ENCODE measurements around the gene SLC29A1. TPM values are rescaled to one million over a fixed set of nuclear protein-coding genes. Genes with fewer than 3 reads are reported as not detected.
A peak's percentile ranks its signal among the peaks of the same experiment; 100 is the strongest.

SLC29A1 gene
- total RNA-seq, 1 donor from 2014 or later: 59.8 TPM

DNA sequence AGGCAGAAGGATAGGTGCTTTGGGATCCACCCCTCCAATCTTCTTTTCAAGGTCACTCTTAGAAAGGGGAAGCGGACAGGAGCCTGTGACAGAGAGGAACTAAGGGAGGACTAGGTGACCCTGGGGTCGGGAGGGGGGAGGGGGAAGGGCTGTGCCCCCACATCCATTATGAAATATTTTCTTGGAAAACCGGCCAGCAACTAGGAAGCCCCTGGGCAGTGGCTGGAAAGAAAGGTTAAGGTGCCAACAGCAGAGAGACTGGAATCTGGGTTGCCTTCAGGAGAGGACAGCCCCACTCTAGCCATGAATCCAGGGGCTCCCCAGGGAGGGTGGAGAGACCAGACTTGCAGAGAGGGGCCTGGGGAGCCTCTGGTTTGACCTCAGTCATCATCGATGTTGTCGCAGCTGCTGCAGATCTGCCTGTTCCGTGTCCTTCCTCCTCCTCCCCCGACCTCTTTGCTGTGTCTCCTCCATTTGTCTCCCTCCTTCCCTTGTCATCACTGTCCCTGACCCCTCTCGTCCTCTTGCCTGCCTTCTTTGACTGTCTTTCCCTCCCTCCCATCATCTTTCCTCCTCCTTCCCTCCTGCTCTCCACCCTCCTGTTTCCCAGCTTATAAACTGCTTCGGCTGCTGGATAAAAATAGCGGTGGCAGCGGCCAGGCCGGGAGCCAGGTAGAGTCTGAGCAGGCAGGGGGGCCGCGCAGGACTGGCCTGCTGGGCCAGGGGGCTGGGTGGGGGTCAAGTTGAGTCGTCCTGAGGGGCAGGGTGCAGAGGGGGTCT, 3.2 kb downstream of the SLC29A1 start:
- Histone ChIP-seq H3K27ac (peak overlapping the region; percentile 11), H3K4me1 (peaks cover 37% of the 10 kb centered on the region), H3K9me3 (no peaks in the 10 kb centered on the region), H3K27me3 (no peaks in the 10 kb centered on the region), H3K4me3 (no peak overlapping the region), H3K36me3 (peaks cover 20% of the 10 kb centered on the region)
- ATAC-seq: no peak
- TF ChIP-seq CTCF (IDR thresholded peaks at IDR 0.05): no peak
- intact Hi-C loops (cut with DNase I): no loop called here
- DNase-seq: no peak

- ATAC-seq (no peak), DNase-seq (no peak)
- Histone ChIP-seq H3K9me3 (no peaks in the 10 kb centered on the region), H3K27me3 (no peaks in the 10 kb centered on the region), H3K36me3 (peaks cover 27% of the 10 kb centered on the region), H3K27ac (no peak overlapping the region), H3K4me3 (no peak overlapping the region), H3K4me1 (peaks cover 29% of the 10 kb centered on the region)
- intact Hi-C loops (cut with DNase I): no loop called here
- TF ChIP-seq CTCF (IDR thresholded peaks at IDR 0.05): no peak
These were observed 3.9 kb downstream of the SLC29A1 start for GRCh38 chr6:44227148-44227793.

DNA sequence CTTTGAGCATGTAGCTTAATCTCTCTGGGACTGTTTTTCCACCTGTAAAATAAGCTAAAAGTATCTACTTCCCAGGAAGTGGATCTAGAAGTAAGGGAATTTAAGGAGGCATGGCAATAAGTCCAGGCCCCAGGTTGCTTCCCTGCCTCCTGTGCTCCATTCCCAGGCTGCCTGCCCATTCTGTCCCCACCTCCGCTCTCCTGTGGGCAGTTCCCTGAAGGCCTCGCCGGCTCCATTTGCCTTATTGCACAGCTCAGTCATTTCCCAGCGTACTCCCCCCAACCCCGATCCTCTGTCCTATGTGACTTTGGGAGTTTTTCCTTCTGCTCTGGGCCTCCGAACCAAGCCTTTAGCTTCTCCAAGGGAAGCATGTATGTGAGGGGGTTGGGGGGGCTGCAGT, 4.6 kb downstream of the SLC29A1 start:
- H3K27ac ChIP-seq: no peak overlapping the region

DNA sequence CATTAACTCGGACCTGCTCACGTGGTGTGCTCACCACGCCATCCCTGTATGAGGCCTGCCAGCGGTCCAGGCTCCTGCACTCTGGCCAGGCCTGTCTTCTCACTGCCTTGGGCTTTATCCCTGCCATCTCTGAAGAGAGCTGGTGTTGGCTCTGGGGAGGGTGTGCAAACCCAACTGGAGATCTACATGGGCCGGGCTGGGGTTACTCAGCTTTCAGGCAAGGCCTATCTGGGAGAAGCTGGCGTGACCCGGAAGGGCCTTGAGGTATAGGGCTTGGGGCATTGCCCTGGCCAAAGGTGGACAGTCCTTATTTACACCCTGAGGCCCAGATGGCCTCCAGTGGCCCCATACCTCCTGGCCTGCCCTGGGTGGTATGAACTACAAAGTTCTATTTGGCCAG, 5.0 kb downstream of the SLC29A1 start:
- H3K27me3 ChIP-seq: no peaks in the 10 kb centered on the region
- ATAC-seq: no peak
- peaks cover 25% of the 10 kb centered on the region for H3K4me1 ChIP-seq
- no peaks in the 10 kb centered on the region for H3K9me3 ChIP-seq
- H3K36me3 ChIP-seq: peaks cover 38% of the 10 kb centered on the region
- no peak for TF ChIP-seq CTCF (IDR thresholded peaks at IDR 0.05)
- intact Hi-C loops (cut with DNase I): no loop called here
- no peak overlapping the region for H3K27ac ChIP-seq
- no peak overlapping the region for H3K4me3 ChIP-seq
- no peak for DNase-seq

More for the DNA sequence above, 4.6 kb downstream of the SLC29A1 start:
- no peak for DNase-seq
- H3K9me3 ChIP-seq: no peaks in the 10 kb centered on the region
- intact Hi-C loops (cut with DNase I): no loop called here
- H3K27me3 ChIP-seq: no peaks in the 10 kb centered on the region
- peaks cover 34% of the 10 kb centered on the region for H3K36me3 ChIP-seq
- no peak overlapping the region for H3K4me3 ChIP-seq
- no peak for TF ChIP-seq CTCF (IDR thresholded peaks at IDR 0.05)
- ATAC-seq: no peak
- H3K4me1 ChIP-seq: peaks cover 22% of the 10 kb centered on the region

GRCh38 chr6:44228836-44229235, 5.4 kb downstream of the SLC29A1 start:
- no peak for DNase-seq

More at GRCh38 chr6:44228836-44229235, 5.4 kb downstream of the SLC29A1 start:
- ATAC-seq: no peak
- Histone ChIP-seq H3K27me3 (no peaks in the 10 kb centered on the region), H3K4me3 (no peak overlapping the region), H3K27ac (no peak overlapping the region), H3K9me3 (no peaks in the 10 kb centered on the region), H3K36me3 (peaks cover 38% of the 10 kb centered on the region), H3K4me1 (peaks cover 28% of the 10 kb centered on the region)
- no peak for TF ChIP-seq CTCF (IDR thresholded peaks at IDR 0.05)
- intact Hi-C loops (cut with DNase I): no loop called here
